ENCODE data around the gene LRRIQ4. TPM values are rescaled to one million over a fixed set of nuclear protein-coding genes. Genes with fewer than 3 reads are reported as not detected.

LRRIQ4 gene
- total RNA-seq, 1 donor from 2014 or later = not detected

- Mint-ChIP-seq H3K36me3 (ENCODE audit: low read depth, unreplicated experiment) (no peaks in the 10 kb centered on the region), H3K27me3 (ENCODE audit: low read depth, unreplicated experiment) (peaks cover 4% of the 10 kb centered on the region), H3K4me1 (ENCODE audit: low read depth, unreplicated experiment) (peaks cover 5% of the 10 kb centered on the region), H3K4me3 (ENCODE audit: unreplicated experiment) (no peak overlapping the region), H3K9me3 (ENCODE audit: unreplicated experiment) (no peaks in the 10 kb centered on the region), H3K27ac (ENCODE audit: unreplicated experiment) (no peak overlapping the region)
- Histone ChIP-seq H3K9ac (ENCODE audit: low read length) (no peak overlapping the region), H3K27me3 (ENCODE audit: insufficient read depth, low read length) (no peaks in the 10 kb centered on the region), H3K4me3 (ENCODE audit: insufficient read depth, low read depth, low read length) (no peak overlapping the region), H3K79me2 (ENCODE audit: insufficient read depth, low read length) (no peaks in the 10 kb centered on the region), H2AFZ (ENCODE audit: low read depth, low read length) (no peak overlapping the region), H3K4me2 (ENCODE audit: low read length) (no peak overlapping the region), H3K9me3 (ENCODE audit: insufficient read depth, low read depth, low read length) (no peaks in the 10 kb centered on the region), H3K36me3 (ENCODE audit: insufficient read depth, low read length) (no peaks in the 10 kb centered on the region), H3K27ac (ENCODE audit: low read depth, low read length) (no peak overlapping the region), H4K20me1 (ENCODE audit: insufficient read depth, low read length) (no peaks in the 10 kb centered on the region), H3K4me1 (ENCODE audit: insufficient read depth, low read length) (no peaks in the 10 kb centered on the region)
- FAIRE-seq (no peak), DNase-seq (ENCODE audit: low read depth) (no peak)
- TF ChIP-seq CTCF (IDR thresholded peaks at IDR 0.05; ENCODE audit: insufficient read depth, low read depth, low read length) (no peak), EZH2 (IDR thresholded peaks at IDR 0.05; ENCODE audit: insufficient read depth, low read length) (no peak)
Observed at GRCh38 chr3:169867584-169868210, 55.0 kb downstream of the LRRIQ4 start.

GRCh38 chr3:169868369-169868768 is 55.7 kb downstream of the LRRIQ4 start:
- Mint-ChIP-seq H3K36me3 (ENCODE audit: low read depth, unreplicated experiment) (no peaks in the 10 kb centered on the region), H3K4me1 (ENCODE audit: low read depth, unreplicated experiment) (peaks cover 5% of the 10 kb centered on the region), H3K9me3 (ENCODE audit: unreplicated experiment) (no peaks in the 10 kb centered on the region), H3K27ac (ENCODE audit: unreplicated experiment) (no peak overlapping the region), H3K27me3 (ENCODE audit: low read depth, unreplicated experiment) (peaks cover 4% of the 10 kb centered on the region), H3K4me3 (ENCODE audit: unreplicated experiment) (no peak overlapping the region)
- TF ChIP-seq EZH2 (IDR thresholded peaks at IDR 0.05; ENCODE audit: insufficient read depth, low read length) (no peak), CTCF (IDR thresholded peaks at IDR 0.05; ENCODE audit: insufficient read depth, low read depth, low read length) (no peak)
- no peaks in the 10 kb centered on the region for H3K4me1 ChIP-seq (ENCODE audit: insufficient read depth, low read length)
- no peaks in the 10 kb centered on the region for H3K36me3 ChIP-seq (ENCODE audit: insufficient read depth, low read length)
- H3K9ac ChIP-seq (ENCODE audit: low read length) = no peak overlapping the region
- FAIRE-seq (no peak), DNase-seq (ENCODE audit: low read depth) (no peak)
- no peak overlapping the region for H3K27ac ChIP-seq (ENCODE audit: low read depth, low read length)
- H3K79me2 ChIP-seq (ENCODE audit: insufficient read depth, low read length) = no peaks in the 10 kb centered on the region
- H4K20me1 ChIP-seq (ENCODE audit: insufficient read depth, low read length) = no peaks in the 10 kb centered on the region
- no peak overlapping the region for H2AFZ ChIP-seq (ENCODE audit: low read depth, low read length)
- H3K9me3 ChIP-seq (ENCODE audit: insufficient read depth, low read depth, low read length) = no peaks in the 10 kb centered on the region
- no peaks in the 10 kb centered on the region for H3K27me3 ChIP-seq (ENCODE audit: insufficient read depth, low read length)
- H3K4me2 ChIP-seq (ENCODE audit: low read length) = no peak overlapping the region
- no peak overlapping the region for H3K4me3 ChIP-seq (ENCODE audit: insufficient read depth, low read depth, low read length)

- Histone ChIP-seq H3K27ac (ENCODE audit: low read depth, low read length) (no peak within 1 kb of the TSS), H3K4me2 (ENCODE audit: low read length) (no peak within 1 kb of the TSS), H3K4me1 (ENCODE audit: insufficient read depth, low read length) (no peaks in the 10 kb centered on the region), H3K4me3 (ENCODE audit: insufficient read depth, low read depth, low read length) (no peak within 1 kb of the TSS), H3K9me3 (ENCODE audit: insufficient read depth, low read depth, low read length) (no peaks in the 10 kb centered on the region), H3K36me3 (ENCODE audit: insufficient read depth, low read length) (no peaks in the 10 kb centered on the region), H3K27me3 (ENCODE audit: insufficient read depth, low read length) (no peaks in the 10 kb centered on the region), H3K9ac (ENCODE audit: low read length) (no peak within 1 kb of the TSS), H3K79me2 (ENCODE audit: insufficient read depth, low read length) (no peaks in the 10 kb centered on the region), H4K20me1 (ENCODE audit: insufficient read depth, low read length) (no peaks in the 10 kb centered on the region), H2AFZ (ENCODE audit: low read depth, low read length) (no peak within 1 kb of the TSS)
- Mint-ChIP-seq H3K9me3 (ENCODE audit: unreplicated experiment) (no peaks in the 10 kb centered on the region), H3K36me3 (ENCODE audit: low read depth, unreplicated experiment) (no peaks in the 10 kb centered on the region), H3K4me3 (ENCODE audit: unreplicated experiment) (no peak within 1 kb of the TSS), H3K4me1 (ENCODE audit: low read depth, unreplicated experiment) (peaks cover 5% of the 10 kb centered on the region), H3K27ac (ENCODE audit: unreplicated experiment) (no peak within 1 kb of the TSS), H3K27me3 (ENCODE audit: low read depth, unreplicated experiment) (no peaks in the 10 kb centered on the region)
- no peak for DNase-seq (ENCODE audit: low read depth)
- FAIRE-seq = no peak
- TF ChIP-seq CTCF (IDR thresholded peaks at IDR 0.05; ENCODE audit: insufficient read depth, low read depth, low read length) (no peak), EZH2 (IDR thresholded peaks at IDR 0.05; ENCODE audit: insufficient read depth, low read length) (no peak)
Observed at GRCh38 chr3:169869484-169870220, 57.0 kb downstream of the LRRIQ4 start, which contains the start of gene LRRC31. Gene LRRC31, minus strand, starts transcription at chr3:169869935. Its CDS starts 128 bp downstream, at chr3:169869807.

All from astrocyte (in vitro differentiated cells and primary cell).